ENCODE data around the gene SERBP1. TPM values are rescaled to one million over a fixed set of nuclear protein-coding genes. Genes with fewer than 3 reads are reported as not detected.

Gene SERBP1
- total and polyA plus RNA-seq, 2 of the 8 experiments (the other 6 are each of a cell fraction or from before 2014, with no cell fraction given), result 229 to 536 TPM

DNA sequence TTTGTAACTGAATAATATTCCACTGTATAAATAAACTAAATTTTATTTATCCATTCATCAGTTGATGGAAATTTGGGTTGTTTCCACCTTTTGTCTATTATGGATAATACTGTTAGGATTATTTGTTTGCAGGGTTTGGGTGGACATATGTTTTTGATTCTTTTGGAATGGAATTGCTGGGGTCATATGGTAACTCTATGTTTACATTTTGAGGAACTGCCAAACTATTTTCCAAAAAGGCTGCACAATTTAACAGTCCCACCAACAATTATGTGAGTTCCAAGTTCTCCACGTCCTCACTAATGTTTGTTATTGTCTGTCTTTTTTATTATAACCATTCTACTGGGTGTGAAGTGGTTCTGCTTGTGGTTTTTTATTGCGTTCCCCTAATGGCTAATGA, 4.3 kb upstream of the SERBP1 start:
- no peak overlapping the region for H3K14ac ChIP-seq (ENCODE audit: insufficient read length)
- no peak overlapping the region for H3K27ac ChIP-seq (ENCODE audit: low read depth, low read length)
- CTCF ChIA-PET (ENCODE audit: partially characterized antibody), result interaction anchor here (0.8 kb wide), 1 partner anchor 56 kb away, joined by 7 read pairs; no protein-coding TSS in a partner anchor
- H3K36me3 ChIP-seq (ENCODE audit: control insufficient read depth in 2 of 4, insufficient read depth in 4 of 4, low read length in 3 of 4), result no peaks in the 10 kb centered on the region; a peak in 1 of 8 replicates
- H2BK15ac ChIP-seq (ENCODE audit: low read length), result no peak overlapping the region
- no peaks in the 10 kb centered on the region for H3K27me3 ChIP-seq (replicated peaks in 1 of 4; ENCODE audit: control insufficient read depth in 3 of 4, extremely low read depth in 1 of 4, insufficient read depth in 3 of 4, low read length in 3 of 4)
- FAIRE-seq (no peak), DNase-seq (ENCODE audit: low read depth in 1 of 2, low spot score in 2 of 2) (no peak)
- no peak overlapping the region for H2AFZ ChIP-seq (ENCODE audit: low read length)
- no peak overlapping the region for H2BK12ac ChIP-seq (ENCODE audit: low read depth, low read length)
- no peak overlapping the region for H3K4me3 ChIP-seq (ENCODE audit: extremely low read depth in 1 of 4, insufficient read depth in 2 of 4, low read depth in 3 of 4, low read length in 4 of 4)
- no peak overlapping the region for H4K5ac ChIP-seq (ENCODE audit: insufficient read length, low read depth, low read length)
- H2BK120ac ChIP-seq (replicated peaks; ENCODE audit: low read depth, low read length), result no peak overlapping the region
- no peak overlapping the region for H3K18ac ChIP-seq (ENCODE audit: extremely low read depth, low read length)
- 89% methylated on average over 2 of the region's 2 CpGs; no CpG with 5 or more reads in 1 of the 2 experiments for WGBS, 2 experiments (ENCODE audit: extremely low coverage in 1 of 2, insufficient coverage in 1 of 2, insufficient read length in 1 of 2, insufficient replicate concordance in 2 of 2, low coverage in 1 of 2, low lambda C conversion rate in 2 of 2, missing lambda C conversion rate in 1 of 2)
- H3K4me1 ChIP-seq (replicated peaks in 1 of 4; ENCODE audit: control insufficient read depth in 3 of 4, insufficient read depth in 4 of 4, low read length in 3 of 4), result peaks cover 0 to 12% (median 2%) of the 10 kb centered on the region in 4 experiments; a peak in 3 of 7 replicates
- no peaks in the 10 kb centered on the region for H3K9me3 ChIP-seq (ENCODE audit: insufficient read depth in 2 of 2, low read depth in 1 of 2, low read length in 1 of 2)
- H2AK5ac ChIP-seq (ENCODE audit: low read depth, low read length), result no peak overlapping the region
- no peak overlapping the region for H3K4me2 ChIP-seq (ENCODE audit: insufficient read depth in 1 of 2, low read depth in 2 of 2, low read length in 2 of 2)
- H4K20me1 ChIP-seq (replicated peaks in 1 of 2; ENCODE audit: control insufficient read depth in 1 of 2, insufficient read depth in 2 of 2, low read length in 2 of 2), result peaks cover 1 to 3% of the 10 kb centered on the region in 2 experiments
- no peak overlapping the region for H2BK5ac ChIP-seq (ENCODE audit: low read depth, low read length)
- no peak overlapping the region for H2BK20ac ChIP-seq (ENCODE audit: low read length)
- TF ChIP-seq, protein P1, sequence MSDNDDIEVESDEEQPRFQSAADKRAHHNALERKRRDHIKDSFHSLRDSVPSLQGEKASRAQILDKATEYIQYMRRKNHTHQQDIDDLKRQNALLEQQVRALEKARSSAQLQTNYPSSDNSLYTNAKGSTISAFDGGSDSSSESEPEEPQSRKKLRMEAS (IDR thresholded peaks at IDR 0.05), result no peak
- TF ChIP-seq POU5F1 (IDR thresholded peaks at IDR 0.05; ENCODE audit: low read depth, low read length), result no peak
- no peak for TF ChIP-seq MAFK (IDR thresholded peaks at IDR 0.05; ENCODE audit: low read depth, low read length)
- TF ChIP-seq EGR1 (IDR thresholded peaks at IDR 0.05; ENCODE audit: borderline replicate concordance, low read depth, low read length), result no peak
- no peak for TF ChIP-seq KDM4A (IDR thresholded peaks at IDR 0.05; ENCODE audit: low read depth, low read length, severe bottlenecking)
- no peak for TF ChIP-seq JUND (IDR thresholded peaks at IDR 0.05; ENCODE audit: low read length)
- TF ChIP-seq ASH2L (IDR thresholded peaks at IDR 0.05; ENCODE audit: low read length), result no peak
- no peak for TF ChIP-seq RAD21 (IDR thresholded peaks at IDR 0.05 in 1 of 2, conservative IDR thresholded peaks at IDR 0.05 in 1 of 2; ENCODE audit: low read depth in 2 of 2, low read length in 2 of 2)
- no peak for TF ChIP-seq CTBP2 (IDR thresholded peaks at IDR 0.05; ENCODE audit: borderline replicate concordance, insufficient read depth, insufficient read length, low read length)
- H3K79me2 ChIP-seq (ENCODE audit: control insufficient read depth in 1 of 2, insufficient read depth in 2 of 2, low read length in 2 of 2), result peaks cover 3 to 17% of the 10 kb centered on the region in 2 experiments
- POLR2A ChIA-PET (ENCODE audit: partially characterized antibody), result no interaction called here
- no peaks in the 10 kb centered on the region for H3K79me1 ChIP-seq (ENCODE audit: low read depth, low read length)
- H3K23ac ChIP-seq (ENCODE audit: insufficient read length), result no peak overlapping the region
- no peak overlapping the region for H3K9ac ChIP-seq (replicated peaks in 1 of 4; ENCODE audit: extremely low read depth in 1 of 4, low read depth in 3 of 4, low read length in 3 of 4)
- peaks cover 5% of the 10 kb centered on the region for H3K23me2 ChIP-seq (ENCODE audit: low read depth, low read length)
- no peak overlapping the region for H4K8ac ChIP-seq (ENCODE audit: extremely low read depth, insufficient read depth, low read length)
- no peak overlapping the region for H3K4ac ChIP-seq (replicated peaks; ENCODE audit: insufficient read length, low read depth, low read length)
- no peak overlapping the region for H4K91ac ChIP-seq (replicated peaks; ENCODE audit: insufficient read length, low read length)
- H3K56ac ChIP-seq (replicated peaks; ENCODE audit: insufficient read length, low read depth, low read length), result no peak overlapping the region
